ENCODE measurements around the gene NFATC2. TPM values are rescaled to one million over a fixed set of nuclear protein-coding genes. Genes with fewer than 3 reads are reported as not detected.
"Not testable (repeated sequence)": the region's sequence is repeated elsewhere in the genome, so short reads cannot be mapped to it uniquely, and the experiment has no call there.

The NFATC2 gene
- total and polyA plus RNA-seq, 4 donors, result 2.5 to 4.6 (median 3.0) TPM

GRCh38 chr20:51569815-51570738 lies 27.6 kb upstream of the NFATC2 start:
- Histone ChIP-seq H3K27ac (ENCODE audit: low read depth, low read length) (peak overlapping the region; percentile 70), H3K27me3 (ENCODE audit: control insufficient read depth, insufficient read depth, low read length) (no peaks in the 10 kb centered on the region), H3K4me3 (ENCODE audit: low read depth, low read length) (no peak overlapping the region), H3K4me1 (ENCODE audit: control insufficient read depth, insufficient read depth, low read length) (peaks cover 11% of the 10 kb centered on the region), H3K9me3 (ENCODE audit: control insufficient read depth, insufficient read depth, low read length) (peaks cover 3% of the 10 kb centered on the region), H3K36me3 (ENCODE audit: control insufficient read depth, insufficient read depth, low read length) (no peaks in the 10 kb centered on the region)
- WGBS (ENCODE audit: insufficient coverage), result 77% methylated on average over 17 of the region's 25 CpGs
- DNase-seq (ENCODE audit: low read depth in 4 of 6, low spot score in 6 of 6), result no peak

- DNase-seq (ENCODE audit: low read depth in 4 of 6, low spot score in 6 of 6); H3K36me3 ChIP-seq (ENCODE audit: control insufficient read depth, insufficient read depth, low read length); H3K27ac ChIP-seq (ENCODE audit: low read depth, low read length); H3K4me3 ChIP-seq (ENCODE audit: low read depth, low read length); H3K9me3 ChIP-seq (ENCODE audit: control insufficient read depth, insufficient read depth, low read length); H3K27me3 ChIP-seq (ENCODE audit: control insufficient read depth, insufficient read depth, low read length): not testable (repeated sequence)
- no CpG with 5 or more reads among the region's 3 CpGs for WGBS (ENCODE audit: insufficient coverage)
- peaks cover 14% of the 10 kb centered on the region for H3K4me1 ChIP-seq (ENCODE audit: control insufficient read depth, insufficient read depth, low read length)
Measured at GRCh38 chr20:51568533-51568932, 26.0 kb upstream of the NFATC2 start.

- no peak overlapping the region for H3K4me3 ChIP-seq (ENCODE audit: low read depth, low read length)
- 90% methylated on average over 3 of the region's 5 CpGs for WGBS (ENCODE audit: insufficient coverage)
- no peaks in the 10 kb centered on the region for H3K9me3 ChIP-seq (ENCODE audit: control insufficient read depth, insufficient read depth, low read length)
- no peak overlapping the region for H3K27ac ChIP-seq (ENCODE audit: low read depth, low read length)
- no peak for DNase-seq (ENCODE audit: low read depth in 4 of 6, low spot score in 6 of 6)
- H3K36me3 ChIP-seq (ENCODE audit: control insufficient read depth, insufficient read depth, low read length), result no peaks in the 10 kb centered on the region
- H3K27me3 ChIP-seq (ENCODE audit: control insufficient read depth, insufficient read depth, low read length), result peaks cover 7% of the 10 kb centered on the region
- peaks cover 23% of the 10 kb centered on the region for H3K4me1 ChIP-seq (ENCODE audit: control insufficient read depth, insufficient read depth, low read length)
Measured at GRCh38 chr20:51567622-51568021, 25.1 kb upstream of the NFATC2 start.

GRCh38 chr20:51566594-51566993 lies 24.1 kb upstream of the NFATC2 start:
- Histone ChIP-seq H3K27me3 (ENCODE audit: control insufficient read depth, insufficient read depth, low read length) (peaks cover 9% of the 10 kb centered on the region), H3K4me1 (ENCODE audit: control insufficient read depth, insufficient read depth, low read length) (peaks cover 30% of the 10 kb centered on the region), H3K27ac (ENCODE audit: low read depth, low read length) (no peak overlapping the region), H3K9me3 (ENCODE audit: control insufficient read depth, insufficient read depth, low read length) (no peaks in the 10 kb centered on the region), H3K4me3 (ENCODE audit: low read depth, low read length) (no peak overlapping the region), H3K36me3 (ENCODE audit: control insufficient read depth, insufficient read depth, low read length) (no peaks in the 10 kb centered on the region)
- no peak for DNase-seq (ENCODE audit: low read depth in 4 of 6, low spot score in 6 of 6)
- 100% methylated on average over 1 of the region's 4 CpGs for WGBS (ENCODE audit: insufficient coverage)

- Histone ChIP-seq H3K4me1 (ENCODE audit: control insufficient read depth, insufficient read depth, low read length) (peaks cover 38% of the 10 kb centered on the region), H3K9me3 (ENCODE audit: control insufficient read depth, insufficient read depth, low read length) (no peaks in the 10 kb centered on the region), H3K4me3 (ENCODE audit: low read depth, low read length) (no peak overlapping the region), H3K27me3 (ENCODE audit: control insufficient read depth, insufficient read depth, low read length) (peaks cover 17% of the 10 kb centered on the region), H3K27ac (ENCODE audit: low read depth, low read length) (no peak overlapping the region), H3K36me3 (ENCODE audit: control insufficient read depth, insufficient read depth, low read length) (no peaks in the 10 kb centered on the region)
- DNase-seq (ENCODE audit: low read depth in 4 of 6, low spot score in 6 of 6), result peak in 1 of 6 donors; percentile 16
- 38% methylated on average over 13 of the region's 14 CpGs for WGBS (ENCODE audit: insufficient coverage)
Measured at GRCh38 chr20:51565298-51566144, 23.0 kb upstream of the NFATC2 start.

GRCh38 chr20:51563486-51564332 lies 21.2 kb upstream of the NFATC2 start:
- H3K27ac ChIP-seq (ENCODE audit: low read depth, low read length), result peak overlapping the region; percentile 98
- H3K36me3 ChIP-seq (ENCODE audit: control insufficient read depth, insufficient read depth, low read length), result no peaks in the 10 kb centered on the region
- peaks cover 41% of the 10 kb centered on the region for H3K4me1 ChIP-seq (ENCODE audit: control insufficient read depth, insufficient read depth, low read length)
- H3K27me3 ChIP-seq (ENCODE audit: control insufficient read depth, insufficient read depth, low read length), result peaks cover 30% of the 10 kb centered on the region
- H3K4me3 ChIP-seq (ENCODE audit: low read depth, low read length), result peak overlapping the region; percentile 49
- H3K9me3 ChIP-seq (ENCODE audit: control insufficient read depth, insufficient read depth, low read length), result no peaks in the 10 kb centered on the region
- WGBS (ENCODE audit: insufficient coverage), result 33% methylated on average over 15 of the region's 15 CpGs
- DNase-seq (ENCODE audit: low read depth in 4 of 6, low spot score in 6 of 6), result peak in 2 of 6 donors; percentile 34 to 57

GRCh38 chr20:51563174-51563485 lies 20.6 kb upstream of the NFATC2 start:
- WGBS (ENCODE audit: insufficient coverage), result 0% methylated on average over 5 of the region's 9 CpGs
- Histone ChIP-seq H3K27me3 (ENCODE audit: control insufficient read depth, insufficient read depth, low read length) (peaks cover 32% of the 10 kb centered on the region), H3K4me1 (ENCODE audit: control insufficient read depth, insufficient read depth, low read length) (peaks cover 41% of the 10 kb centered on the region), H3K9me3 (ENCODE audit: control insufficient read depth, insufficient read depth, low read length) (no peaks in the 10 kb centered on the region), H3K27ac (ENCODE audit: low read depth, low read length) (peak overlapping the region; percentile 98), H3K36me3 (ENCODE audit: control insufficient read depth, insufficient read depth, low read length) (no peaks in the 10 kb centered on the region), H3K4me3 (ENCODE audit: low read depth, low read length) (peak overlapping the region; percentile 49)
- no peak for DNase-seq (ENCODE audit: low read depth in 4 of 6, low spot score in 6 of 6)

- Histone ChIP-seq H3K4me3 (ENCODE audit: low read depth, low read length) (peak overlapping the region; percentile 49), H3K27ac (ENCODE audit: low read depth, low read length) (peak overlapping the region; percentile 98), H3K9me3 (ENCODE audit: control insufficient read depth, insufficient read depth, low read length) (no peaks in the 10 kb centered on the region), H3K36me3 (ENCODE audit: control insufficient read depth, insufficient read depth, low read length) (no peaks in the 10 kb centered on the region), H3K4me1 (ENCODE audit: control insufficient read depth, insufficient read depth, low read length) (peaks cover 41% of the 10 kb centered on the region), H3K27me3 (ENCODE audit: control insufficient read depth, insufficient read depth, low read length) (peaks cover 32% of the 10 kb centered on the region)
- DNase-seq (ENCODE audit: low read depth in 4 of 6, low spot score in 6 of 6), result peak; percentile 69 to 96 (median 86)
- under 1% methylated on average over 76 of the region's 76 CpGs for WGBS (ENCODE audit: insufficient coverage)
Measured at GRCh38 chr20:51562332-51563173, 20.0 kb upstream of the NFATC2 start.
